ENCODE data around the gene UNC93B1.
"Not testable (repeated sequence)": the region's sequence is repeated elsewhere in the genome, so short reads cannot be mapped to it uniquely, and the experiment has no call there.

The UNC93B1 gene

GRCh38 chr11:67990546-67991346 is 13.2 kb downstream of the UNC93B1 start:
- not testable (repeated sequence) for DNase-seq

- not testable (repeated sequence) for DNase-seq
Observed at GRCh38 chr11:67985302-67985701, 18.6 kb downstream of the UNC93B1 start.

- no peak for DNase-seq
Observed at GRCh38 chr11:67983951-67984350, 19.9 kb downstream of the UNC93B1 start.

- DNase-seq, result not testable (repeated sequence)
Observed at GRCh38 chr11:67982255-67982857, 21.5 kb downstream of the UNC93B1 start.

- DNase-seq, result not testable (repeated sequence)
Observed at GRCh38 chr11:67981226-67981625, 22.7 kb downstream of the UNC93B1 start.

- DNase-seq, result peak; percentile 73
Observed at GRCh38 chr11:67978766-67979418, 25.0 kb downstream of the UNC93B1 start.

GRCh38 chr11:67974746-67975145 is 29.2 kb downstream of the UNC93B1 start:
- DNase-seq, result not testable (repeated sequence)

- DNase-seq, result not testable (repeated sequence)
Observed at GRCh38 chr11:67965830-67966348, 38.0 kb downstream of the UNC93B1 start.

GRCh38 chr11:67964746-67965145 is 39.2 kb downstream of the UNC93B1 start:
- not testable (repeated sequence) for DNase-seq

GRCh38 chr11:67963879-67964278 is 40.0 kb downstream of the UNC93B1 start:
- DNase-seq, result not testable (repeated sequence)

GRCh38 chr11:67963217-67963616 is 40.7 kb downstream of the UNC93B1 start:
- not testable (repeated sequence) for DNase-seq

GRCh38 chr11:67956236-67956635 is 47.7 kb downstream of the UNC93B1 start:
- not testable (repeated sequence) for DNase-seq

- DNase-seq, result peak; percentile 49
Observed at GRCh38 chr11:67955461-67956007, 48.4 kb downstream of the UNC93B1 start.

GRCh38 chr11:67954971-67955370 is 48.9 kb downstream of the UNC93B1 start:
- not testable (repeated sequence) for DNase-seq

- not testable (repeated sequence) for DNase-seq
Observed at GRCh38 chr11:67954251-67954650, 49.6 kb downstream of the UNC93B1 start.

GRCh38 chr11:67950705-67951104 is 53.2 kb downstream of the UNC93B1 start:
- DNase-seq, result not testable (repeated sequence)

GRCh38 chr11:67947785-67948184 is 56.1 kb downstream of the UNC93B1 start:
- not testable (repeated sequence) for DNase-seq

GRCh38 chr11:67946403-67946802 is 57.5 kb downstream of the UNC93B1 start:
- DNase-seq, result not testable (repeated sequence)

GRCh38 chr11:67943406-67943805 is 60.5 kb downstream of the UNC93B1 start:
- not testable (repeated sequence) for DNase-seq

All from DMS79 treated with DMSO at 0.1 percent for 48 hours (cell line).